Cardiac ventricle fibroblast (primary cell): ENCODE data around the gene CMTM7. TPM values are rescaled to one million over a fixed set of nuclear protein-coding genes. Genes with fewer than 3 reads are reported as not detected.

Source experiments
- total RNA-seq: library from RNA; depleted of rRNA; stranded (reverse); fragments of >200 nt; gene quantifications from 2 replicates; pipeline ENCODE4 v1.2.3, GENCODE V29; 2015

The CMTM7 gene, protein sequence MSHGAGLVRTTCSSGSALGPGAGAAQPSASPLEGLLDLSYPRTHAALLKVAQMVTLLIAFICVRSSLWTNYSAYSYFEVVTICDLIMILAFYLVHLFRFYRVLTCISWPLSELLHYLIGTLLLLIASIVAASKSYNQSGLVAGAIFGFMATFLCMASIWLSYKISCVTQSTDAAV
- total RNA-seq: 21.6 and 22.5 TPM in 2 replicates

DNA sequence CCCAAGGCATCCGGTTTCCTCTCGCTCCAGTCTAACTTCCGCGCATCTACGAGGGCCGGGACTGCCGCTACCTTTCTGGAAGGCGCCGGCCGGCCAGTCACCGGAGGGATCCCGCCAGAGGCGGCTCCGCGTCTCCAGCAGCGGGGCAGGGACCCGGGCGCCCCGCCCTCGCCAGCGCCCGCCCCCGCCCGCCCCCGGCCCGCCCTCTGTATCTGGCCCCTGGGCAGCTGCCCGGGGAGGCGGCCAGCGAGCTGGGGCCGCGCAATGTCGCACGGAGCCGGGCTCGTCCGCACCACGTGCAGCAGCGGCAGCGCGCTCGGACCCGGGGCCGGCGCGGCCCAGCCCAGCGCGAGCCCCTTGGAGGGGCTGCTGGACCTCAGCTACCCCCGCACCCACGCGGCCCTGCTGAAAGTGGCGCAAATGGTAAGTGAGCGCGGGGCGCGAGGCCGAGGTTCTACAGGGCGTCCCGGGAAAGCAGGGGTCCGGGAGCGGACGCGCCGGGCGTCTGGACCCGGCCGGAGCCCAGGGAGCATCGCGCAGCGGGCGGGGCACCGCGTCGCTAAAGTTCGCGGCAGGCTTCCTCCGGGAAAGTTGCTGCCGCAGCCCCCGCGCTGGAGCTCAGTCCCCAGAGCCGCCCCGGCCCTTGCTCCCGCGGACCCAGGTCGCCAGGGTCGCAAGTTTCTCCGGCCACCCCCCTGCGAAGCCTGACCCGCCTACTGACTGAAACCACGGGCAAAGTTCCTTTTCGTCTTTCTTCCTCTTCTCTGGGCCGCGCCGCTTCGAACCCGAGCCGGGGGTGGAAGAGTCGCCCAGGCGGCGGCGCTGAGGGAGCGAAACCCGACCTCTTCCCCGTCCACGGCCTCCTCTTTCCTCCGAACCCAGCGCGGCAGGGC is at the start of gene CMTM7:
Gene CMTM7 (plus strand): TSS at position 211 of the 893 bp plus-strand sequence. CDS start 54 bp downstream, at position 265.

DNA sequence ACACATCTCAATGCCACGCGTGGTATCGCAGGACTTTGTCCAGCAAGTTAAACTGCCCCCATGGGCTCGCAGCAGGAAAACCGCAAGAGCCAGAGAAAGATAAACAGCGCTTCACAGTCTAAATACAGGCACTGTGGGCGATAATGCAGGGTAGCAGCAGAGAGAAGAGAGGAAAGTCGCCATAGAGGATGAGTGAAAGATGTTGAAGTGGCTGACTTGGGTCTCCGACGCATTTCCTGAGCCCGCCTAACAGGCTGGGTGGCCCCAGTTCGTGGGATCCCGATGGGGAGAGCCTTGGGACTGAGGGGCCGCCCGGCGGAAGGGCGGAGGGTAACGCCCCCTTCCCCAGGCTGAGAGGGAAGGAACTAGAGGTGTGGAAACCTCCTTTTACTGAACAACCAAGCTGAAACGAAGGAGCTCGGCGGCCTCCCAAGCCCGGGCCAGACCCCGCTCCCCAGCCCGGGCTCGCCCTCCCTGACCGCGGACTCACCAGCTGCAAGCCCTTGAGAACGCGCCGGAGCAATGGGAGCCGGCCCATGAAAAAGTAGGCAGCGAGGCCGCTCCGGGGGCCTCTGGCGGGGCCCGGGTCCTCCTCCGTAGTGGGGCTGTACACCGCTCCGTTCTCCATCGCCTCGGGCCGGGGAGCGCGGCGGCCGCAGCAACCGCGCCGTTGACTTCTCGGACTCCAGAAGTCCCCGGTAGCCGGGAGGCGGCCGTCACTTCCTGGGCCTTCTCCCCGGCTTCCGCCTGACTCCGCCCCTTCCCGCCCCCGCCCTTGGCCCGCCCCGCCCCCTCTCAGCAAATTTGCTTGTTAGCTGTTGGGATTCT is 110.7 kb downstream of the CMTM7 start, which contains the start of gene CMTM6:
Gene CMTM6 (minus strand): TSS at position 735 of the 828 bp plus-strand sequence. CDS start 107 bp downstream, at position 628.

Other genes starting within 250 kb of the CMTM7 start
- 11.1 and 15.5 TPM in 2 replicates for gene CMTM8, start 153.2 kb upstream of the CMTM7 start, total RNA-seq
- gene CMTM6, start 111.0 kb downstream of the CMTM7 start, total RNA-seq: 32.6 and 43.0 TPM in 2 replicates
- gene DYNC1LI1, start 179.0 kb downstream of the CMTM7 start, total RNA-seq: 20.8 and 24.4 TPM in 2 replicates